ENCODE data around the gene PSAT1.

PSAT1 gene

DNA sequence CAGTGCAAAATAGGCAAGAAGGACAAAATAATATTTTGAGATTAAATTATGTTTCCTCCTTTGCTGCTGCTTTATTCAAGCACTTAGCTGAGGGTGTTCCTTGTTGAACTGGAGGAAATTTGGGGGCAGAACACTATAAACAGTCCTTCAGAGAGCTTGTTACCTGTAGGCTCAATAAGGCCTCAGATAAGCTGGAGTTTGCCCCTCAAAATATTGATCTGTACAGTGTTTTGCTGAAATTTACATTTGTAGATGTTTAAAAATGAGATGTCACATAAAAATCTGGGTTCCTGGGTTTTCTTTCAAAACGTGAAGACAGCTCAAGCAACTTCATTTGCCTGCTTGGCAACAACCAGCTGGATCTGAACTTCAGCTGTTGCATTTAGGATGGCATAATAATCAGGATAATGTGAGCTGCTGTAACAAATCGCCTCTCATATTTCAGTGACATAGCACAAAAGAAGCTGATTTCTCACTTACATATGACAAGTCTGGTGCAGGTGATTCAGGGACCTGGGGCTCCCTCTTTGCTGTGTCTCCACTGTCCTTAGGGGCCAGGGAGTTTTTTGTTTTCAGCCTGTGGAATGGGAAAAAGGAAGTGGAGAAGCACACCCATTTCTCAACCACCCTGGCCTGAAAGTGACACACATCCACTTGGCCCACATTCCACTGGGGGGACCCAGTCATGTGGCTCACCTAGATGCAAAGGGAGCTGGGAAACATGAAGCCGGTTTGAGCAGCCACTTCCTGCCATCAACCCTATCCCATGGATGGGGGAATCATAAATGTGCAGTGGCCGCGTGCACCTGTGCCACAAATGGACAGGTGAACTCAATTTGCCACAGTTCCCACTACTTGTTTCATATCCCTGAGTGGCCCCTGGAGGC, 2.4 kb upstream of the PSAT1 start:
- no peak for DNase-seq

DNA sequence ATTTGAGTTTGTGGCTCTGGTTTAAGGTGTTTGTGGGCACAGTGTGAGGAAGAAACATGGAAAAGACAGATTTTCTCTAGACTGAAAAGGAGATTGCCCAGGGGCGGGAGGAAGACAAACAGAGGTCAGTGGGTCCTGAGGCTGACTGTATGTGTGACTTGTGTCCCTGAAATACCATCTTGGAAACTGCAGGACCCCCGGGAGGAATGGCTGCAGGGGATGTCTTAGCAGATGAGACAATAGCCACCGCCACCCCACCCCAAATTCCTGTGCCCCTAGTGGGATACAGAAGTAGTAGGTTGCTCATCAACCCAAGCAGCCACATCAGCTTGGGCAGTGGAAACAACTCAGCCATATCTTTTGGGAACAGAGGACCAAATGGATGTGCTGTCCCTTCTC, 1.7 kb upstream of the PSAT1 start:
- no peak for DNase-seq

- DNase-seq: no peak
Measured at GRCh38 chr9:78295731-78296130, 1.2 kb upstream of the PSAT1 start.

GRCh38 chr9:78296201-78296892, 578 bp upstream of the PSAT1 start:
- DNase-seq: peak; percentile 80

GRCh38 chr9:78297672-78297961, 692 bp downstream of the PSAT1 start:
- DNase-seq: no peak

GRCh38 chr9:78298046-78298765, 1.3 kb downstream of the PSAT1 start:
- no peak for DNase-seq

GRCh38 chr9:78300209-78300608, 3.3 kb downstream of the PSAT1 start:
- DNase-seq: no peak

- DNase-seq: no peak
Measured at GRCh38 chr9:78301466-78301865, 4.5 kb downstream of the PSAT1 start.

DNA sequence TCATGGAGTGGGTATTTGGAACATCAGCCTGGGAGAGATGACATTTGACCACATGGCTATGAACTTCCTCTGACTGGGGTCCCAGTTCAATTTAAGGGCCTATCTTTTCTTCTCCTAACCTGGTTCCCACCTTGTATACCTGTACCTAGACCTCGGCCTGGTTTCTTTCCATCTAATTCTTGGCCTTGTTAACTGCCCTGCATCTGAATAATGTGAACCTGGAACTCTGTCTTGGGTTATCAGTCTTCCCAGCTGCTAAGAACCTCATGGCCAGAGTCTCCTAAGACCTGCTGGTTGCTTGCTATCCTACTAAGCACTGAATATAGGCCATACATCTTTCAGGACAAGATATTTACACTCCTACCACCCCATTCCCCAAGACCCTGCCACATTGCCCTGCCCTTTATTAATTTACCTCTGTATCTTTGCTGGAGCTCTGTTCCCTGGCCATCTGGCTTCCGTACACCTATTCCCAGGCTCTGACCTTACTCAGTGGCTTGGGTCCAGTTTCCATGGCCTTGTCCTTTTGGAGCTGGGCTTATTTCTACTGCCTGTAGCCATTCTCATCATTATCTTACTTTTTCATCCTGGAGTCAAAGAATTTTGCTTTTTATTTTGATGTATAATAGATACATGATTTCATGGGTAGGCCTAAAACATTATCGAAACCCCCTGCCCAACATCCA, 6.6 kb downstream of the PSAT1 start:
- no peak for DNase-seq

- DNase-seq: no peak
Measured at GRCh38 chr9:78304357-78304756, 7.4 kb downstream of the PSAT1 start.

GRCh38 chr9:78306222-78307076, 9.5 kb downstream of the PSAT1 start:
- no peak for DNase-seq

DNA sequence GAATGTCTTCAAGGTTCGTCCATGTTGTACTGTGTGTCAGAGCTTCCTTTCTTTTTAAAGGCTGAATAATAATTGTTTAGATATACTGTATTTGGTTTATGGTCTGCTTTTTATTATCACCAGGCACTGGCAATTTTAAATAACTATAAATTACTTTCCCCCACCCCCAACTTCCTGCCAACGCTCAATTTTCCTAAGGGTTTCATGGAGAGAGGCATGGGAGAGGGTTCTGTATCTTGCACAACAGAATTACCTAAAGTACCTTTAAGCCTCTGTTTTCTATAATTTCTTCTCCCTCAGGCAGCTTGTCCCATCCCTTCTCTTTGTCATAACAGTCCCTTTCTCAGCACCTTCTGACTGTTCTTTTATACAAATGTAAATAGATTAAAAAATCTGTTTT, 10.4 kb downstream of the PSAT1 start:
- DNase-seq: no peak

DNA sequence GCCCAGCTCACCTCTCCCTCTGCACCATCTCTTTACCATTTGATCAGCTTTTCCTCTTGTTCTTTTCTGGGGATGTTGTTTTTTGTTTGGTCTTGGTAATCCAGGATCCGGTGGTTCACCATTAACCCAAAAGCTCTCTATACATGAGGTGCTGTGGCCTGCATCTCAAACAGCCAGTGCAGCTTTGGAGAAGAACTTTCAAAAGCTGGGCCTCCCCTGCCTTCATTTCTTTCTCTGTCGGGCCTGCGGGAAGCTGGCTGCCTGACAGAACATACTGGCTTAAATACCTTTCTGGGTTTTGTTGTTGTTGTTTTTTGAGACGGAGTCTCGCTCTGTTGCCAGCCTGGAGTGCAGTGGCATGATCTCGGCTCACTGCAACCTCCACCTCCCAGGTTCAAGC, 12.1 kb downstream of the PSAT1 start:
- DNase-seq: no peak

- no peak for DNase-seq
Measured at GRCh38 chr9:78311075-78311474, 14.2 kb downstream of the PSAT1 start.

- no peak for DNase-seq
Measured at GRCh38 chr9:78311886-78312524, 15.1 kb downstream of the PSAT1 start.

- DNase-seq: no peak
Measured at GRCh38 chr9:78314550-78314949, 17.6 kb downstream of the PSAT1 start.

DNA sequence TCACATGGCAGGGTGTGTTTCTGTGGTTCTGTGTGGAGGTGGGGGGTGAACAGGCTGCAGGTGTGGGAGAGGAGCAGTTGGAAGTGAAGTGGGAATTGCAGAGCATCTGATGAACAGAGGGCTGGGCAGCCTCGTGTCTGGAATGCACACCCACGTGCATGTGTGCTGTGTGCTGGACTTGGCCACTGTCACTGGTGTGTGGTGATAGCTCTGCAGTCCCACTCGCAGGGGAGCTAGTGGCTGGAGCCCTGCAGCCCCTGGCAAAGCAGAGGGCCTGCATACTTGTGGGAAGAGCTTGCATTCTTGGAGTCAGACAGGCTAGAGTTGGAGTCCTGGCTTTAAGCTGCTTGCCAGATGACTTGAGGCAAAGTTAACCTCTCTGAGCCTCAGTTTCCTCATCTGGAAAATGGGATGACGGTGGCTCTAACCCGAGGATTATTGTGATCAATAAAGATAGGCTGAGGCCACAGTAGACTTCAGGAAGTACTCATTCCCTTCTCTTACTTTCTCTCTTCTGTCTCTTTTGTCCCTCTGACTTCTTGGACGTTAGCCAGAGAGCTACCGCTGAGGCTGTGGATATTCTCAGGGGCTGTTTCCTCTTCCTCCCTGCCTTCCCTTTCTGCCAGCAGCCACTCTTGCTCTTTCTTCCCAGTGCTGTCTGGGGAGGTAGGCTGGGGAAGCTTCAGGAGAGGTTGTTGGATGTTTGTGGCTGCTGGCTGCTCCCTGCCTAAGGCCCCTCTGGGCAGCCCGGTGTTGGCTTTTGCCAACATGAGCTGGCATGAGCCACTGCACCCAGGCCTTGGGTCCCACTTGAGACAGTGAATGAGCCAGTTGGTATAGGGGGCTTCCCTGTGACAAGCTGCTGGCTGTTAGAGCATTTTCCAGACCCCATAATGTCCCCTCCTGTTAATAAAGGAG, 18.3 kb downstream of the PSAT1 start:
- no peak for DNase-seq

GRCh38 chr9:78316166-78316892, 19.4 kb downstream of the PSAT1 start:
- DNase-seq: no peak

DNA sequence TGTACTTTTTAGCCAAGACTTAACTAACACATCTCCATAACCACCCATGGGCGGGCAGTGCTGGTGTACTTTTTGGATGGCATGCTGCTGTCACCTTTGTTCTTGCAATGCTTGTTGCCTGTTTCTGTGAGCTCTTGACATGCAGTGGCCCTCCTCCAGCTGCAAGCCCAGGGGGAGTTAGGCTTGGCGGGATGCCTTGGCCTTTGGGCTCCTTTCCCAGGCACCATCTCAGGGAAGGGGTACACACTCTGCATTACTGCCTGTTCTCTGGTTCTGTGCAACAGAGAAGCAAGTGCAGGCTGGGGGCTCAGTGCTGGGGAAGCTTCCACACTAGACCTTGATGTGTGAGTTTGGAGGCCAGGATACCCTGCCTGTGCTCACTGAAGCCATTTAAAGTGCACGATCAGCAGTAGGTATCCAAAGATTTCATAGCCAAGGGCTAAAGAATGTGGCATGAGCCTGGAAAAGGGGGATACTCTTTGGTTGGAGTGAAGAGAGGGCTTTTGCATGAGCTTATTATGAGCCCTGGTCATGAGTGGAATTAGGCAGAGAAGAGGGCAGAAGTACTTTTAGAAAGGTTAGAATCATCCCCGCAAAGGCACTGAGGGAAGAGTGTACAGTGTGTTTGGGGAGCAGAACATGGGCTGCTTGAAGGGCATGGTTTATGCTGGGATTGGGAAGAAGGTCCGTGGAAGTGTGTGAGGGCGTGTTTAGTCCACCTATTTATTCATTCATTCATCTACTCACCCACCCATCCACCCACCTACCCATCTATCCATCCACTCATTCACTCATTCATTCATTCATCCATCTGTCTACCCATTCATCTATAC, 22.5 kb downstream of the PSAT1 start:
- no peak for DNase-seq
